HG03196 (cell line): Measurements from ENCODE around the gene SYT17.

Experiments
- ATAC-seq: cut with Tn5 transposase; IDR thresholded peaks from one replicate; pipeline ENCODE4 v1.9.1; 2021; ENCODE audit not compliant: unreplicated experiment

Gene SYT17, protein sequence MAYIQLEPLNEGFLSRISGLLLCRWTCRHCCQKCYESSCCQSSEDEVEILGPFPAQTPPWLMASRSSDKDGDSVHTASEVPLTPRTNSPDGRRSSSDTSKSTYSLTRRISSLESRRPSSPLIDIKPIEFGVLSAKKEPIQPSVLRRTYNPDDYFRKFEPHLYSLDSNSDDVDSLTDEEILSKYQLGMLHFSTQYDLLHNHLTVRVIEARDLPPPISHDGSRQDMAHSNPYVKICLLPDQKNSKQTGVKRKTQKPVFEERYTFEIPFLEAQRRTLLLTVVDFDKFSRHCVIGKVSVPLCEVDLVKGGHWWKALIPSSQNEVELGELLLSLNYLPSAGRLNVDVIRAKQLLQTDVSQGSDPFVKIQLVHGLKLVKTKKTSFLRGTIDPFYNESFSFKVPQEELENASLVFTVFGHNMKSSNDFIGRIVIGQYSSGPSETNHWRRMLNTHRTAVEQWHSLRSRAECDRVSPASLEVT

DNA sequence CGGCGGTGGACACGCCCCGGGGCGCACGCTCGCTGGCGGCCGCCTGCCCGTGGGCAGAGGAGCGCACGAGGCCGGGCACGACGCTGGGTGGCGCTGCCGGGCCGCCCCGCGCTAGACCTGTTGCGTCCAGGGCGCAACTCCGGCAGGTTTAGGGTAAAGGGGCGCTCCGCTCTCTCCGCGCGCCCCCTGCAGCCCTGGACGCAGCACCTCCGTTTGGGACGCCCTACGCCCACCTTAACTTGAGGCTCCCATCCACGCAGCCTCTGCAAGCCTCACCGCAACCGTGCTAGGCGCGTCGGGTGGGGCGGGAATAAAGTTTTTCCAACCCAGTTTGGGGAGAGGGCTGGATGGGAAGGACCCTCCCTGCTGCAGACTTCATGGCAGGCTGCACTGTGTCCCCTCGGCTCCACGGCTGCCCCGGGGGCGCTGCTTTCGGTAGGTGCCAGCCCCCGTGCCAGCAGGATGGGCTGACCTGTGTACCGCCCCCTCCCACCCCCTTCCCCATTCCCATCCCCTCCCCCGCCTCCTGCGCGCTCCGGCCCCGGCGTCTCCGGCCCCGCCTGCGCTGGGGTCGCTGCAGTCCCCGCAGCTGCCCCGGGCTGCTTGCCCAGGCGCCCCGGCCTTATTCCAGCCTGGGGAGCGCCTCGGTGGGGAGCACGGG, at the start of gene SYT17:
TSS of gene SYT17 (plus strand) at position 531 of the 661 bp plus-strand sequence. CDS start 407 bp downstream, outside the sequence.
- ATAC-seq: no peak

DNA sequence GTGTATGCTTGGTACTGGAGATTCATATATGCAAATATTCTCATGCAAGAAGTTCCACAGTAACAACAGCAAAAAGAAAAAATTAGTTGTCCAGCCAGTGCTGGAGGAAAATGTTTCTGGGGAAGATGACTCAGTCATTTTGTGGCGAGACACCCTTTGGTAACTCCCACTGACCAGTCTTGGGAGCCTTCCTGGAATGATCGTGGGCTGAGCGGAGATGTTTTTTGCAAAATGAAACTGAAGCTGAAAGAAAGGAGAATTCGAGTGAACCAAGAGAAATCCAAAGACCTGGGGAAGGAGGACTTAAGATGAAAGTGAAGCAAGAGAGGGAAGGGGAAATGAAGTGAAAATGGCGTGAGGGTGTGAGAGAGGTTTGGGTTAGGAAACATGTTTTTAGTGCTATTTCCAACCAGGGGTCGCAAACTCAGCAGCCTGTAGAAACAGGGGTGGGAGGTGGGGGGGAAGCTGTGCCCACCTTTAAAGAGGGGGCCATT, 49.1 kb upstream of the SYT17 start:
- no peak for ATAC-seq

DNA sequence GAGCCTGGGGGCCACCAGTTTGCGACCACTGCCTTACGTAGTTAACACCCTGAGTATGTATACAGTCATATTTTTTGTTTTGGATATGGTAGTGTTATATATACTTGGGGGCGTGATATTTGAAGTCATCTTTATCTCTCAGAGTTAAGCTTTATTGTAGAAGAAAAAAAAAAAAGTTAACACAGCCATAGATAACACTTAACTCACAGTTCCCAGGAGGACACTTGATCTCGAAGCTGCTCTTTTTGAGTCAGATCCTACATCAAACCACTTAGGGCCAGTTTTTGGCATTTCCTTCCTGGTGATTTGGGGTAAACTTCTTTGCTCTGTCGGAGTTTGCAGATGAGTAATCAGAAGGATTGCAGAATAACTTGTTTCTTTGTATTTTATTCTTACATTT, 48.5 kb upstream of the SYT17 start:
- ATAC-seq: no peak

DNA sequence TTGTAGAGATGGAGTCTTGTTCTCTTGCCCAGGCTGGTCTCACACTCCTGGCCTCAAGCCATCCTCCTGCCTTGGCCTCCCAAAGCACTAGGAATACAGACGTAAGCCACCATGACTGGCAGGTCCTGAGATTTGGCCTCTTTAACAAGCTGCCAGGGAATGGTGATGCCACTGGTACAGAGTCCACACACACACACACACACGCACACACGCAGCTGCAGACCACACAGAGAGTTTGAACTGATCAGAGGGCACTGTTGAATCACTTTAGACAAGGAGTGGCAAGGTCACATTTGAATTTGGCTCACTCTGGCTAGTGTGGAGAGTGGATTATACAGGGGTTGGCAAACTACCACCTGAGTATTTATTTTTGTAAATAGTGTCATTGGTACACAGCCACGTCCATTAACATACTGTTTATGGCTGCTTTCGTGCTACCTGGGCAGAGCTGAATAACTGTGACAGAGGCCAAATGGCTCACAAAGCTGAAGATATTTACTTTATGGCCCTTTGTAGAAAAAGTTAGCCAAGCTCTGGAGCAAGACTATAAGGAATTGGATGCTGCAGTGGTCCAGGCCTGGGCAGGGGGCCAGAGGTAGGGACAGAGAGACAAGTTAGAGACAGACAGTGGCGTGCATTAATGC, 44.4 kb upstream of the SYT17 start:
- ATAC-seq: no peak

DNA sequence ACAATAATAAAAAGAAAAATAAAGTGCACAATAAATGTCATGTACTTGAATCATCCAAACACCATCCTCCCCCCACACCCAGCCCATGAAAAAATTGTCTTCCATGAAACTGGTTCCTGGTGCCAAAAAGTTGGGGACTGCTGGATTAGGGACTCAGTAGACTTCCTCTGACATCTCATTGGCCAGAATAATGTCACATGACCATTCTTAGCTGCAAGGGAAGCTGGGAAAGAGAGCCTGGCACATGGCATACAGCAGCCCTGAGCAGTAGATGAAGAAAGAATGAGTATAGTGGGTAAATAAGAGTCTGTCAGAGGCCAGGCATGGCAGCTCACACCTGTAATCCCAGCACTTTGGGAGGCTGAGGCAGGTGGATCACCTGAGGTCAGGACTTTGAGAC, 41.7 kb upstream of the SYT17 start:
- ATAC-seq: no peak

DNA sequence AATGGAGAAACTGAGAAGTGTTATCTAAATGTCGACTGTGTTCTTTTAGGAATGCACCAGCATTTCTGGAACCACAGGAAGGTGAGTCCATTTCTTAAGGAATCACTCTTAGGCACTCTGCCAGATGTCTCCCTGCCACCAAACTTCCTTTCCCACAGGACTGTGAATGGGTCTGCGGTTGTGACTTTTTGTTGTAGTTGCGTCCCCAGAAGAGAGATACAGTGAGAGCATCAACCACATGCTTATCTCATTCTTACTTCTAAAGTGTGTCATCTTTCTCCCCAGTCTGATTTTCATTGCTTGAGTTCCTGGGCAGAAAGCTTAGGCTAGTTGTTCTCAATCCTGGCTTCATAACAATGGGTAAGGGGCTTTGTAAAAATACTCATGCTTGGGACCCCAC, 40.8 kb upstream of the SYT17 start:
- ATAC-seq: no peak

DNA sequence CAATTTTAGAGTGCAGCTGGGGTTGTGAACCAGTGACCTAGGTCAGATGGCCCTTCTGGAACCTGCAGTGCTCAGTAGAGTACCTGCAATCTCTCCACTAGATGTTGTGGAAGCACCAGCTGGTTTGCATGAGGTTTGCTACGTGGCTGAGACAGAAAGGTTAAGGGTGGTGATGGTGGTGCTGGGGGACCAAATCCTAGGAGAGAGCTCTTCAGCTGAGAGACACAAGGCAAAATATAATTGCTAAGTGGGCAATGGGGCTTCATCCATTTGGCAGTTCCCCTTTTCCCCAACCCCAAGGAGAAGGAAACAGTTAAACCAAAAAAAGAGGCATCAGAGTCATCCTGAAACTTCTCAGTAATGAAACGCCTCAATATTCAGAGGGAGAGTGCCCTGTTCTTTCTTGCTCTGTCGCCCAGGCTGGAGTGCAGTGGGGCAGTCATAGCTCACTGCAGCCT, 40.3 kb upstream of the SYT17 start:
- no peak for ATAC-seq

DNA sequence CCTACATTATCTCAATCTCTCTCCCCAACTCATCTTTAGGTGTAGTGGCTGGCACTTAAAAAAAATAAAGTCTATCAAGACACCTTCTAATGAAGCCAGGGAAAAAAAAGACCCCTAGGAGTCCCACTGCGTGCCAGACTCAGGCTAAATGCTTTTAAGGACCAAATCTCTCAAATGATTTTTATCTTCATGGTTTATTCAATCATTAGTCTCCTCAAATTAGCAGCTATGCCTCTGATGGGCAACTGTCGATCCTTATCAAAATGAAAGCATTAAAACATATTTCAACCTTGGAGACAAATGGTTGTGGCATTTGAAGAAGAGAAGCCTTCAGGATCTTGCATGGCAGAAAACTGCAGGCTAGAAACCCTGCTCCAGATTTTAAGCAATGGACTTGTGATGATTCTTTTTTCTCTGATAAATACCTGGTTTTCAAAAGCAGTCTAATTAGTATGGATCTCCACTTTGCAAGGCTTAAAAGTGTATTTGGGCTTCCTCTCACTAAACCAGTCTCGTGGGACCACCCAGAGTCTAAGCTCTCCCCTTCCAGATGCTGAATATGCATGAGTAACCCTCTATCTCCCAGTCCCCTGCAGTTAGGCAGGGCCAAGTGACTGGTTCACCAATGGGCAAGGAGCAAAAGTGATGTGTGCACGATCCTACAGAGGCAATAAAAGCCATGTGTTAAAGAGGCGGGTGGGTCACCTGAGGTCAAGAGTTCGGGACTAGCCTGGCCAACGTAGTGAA, 39.4 kb upstream of the SYT17 start:
- ATAC-seq: no peak

DNA sequence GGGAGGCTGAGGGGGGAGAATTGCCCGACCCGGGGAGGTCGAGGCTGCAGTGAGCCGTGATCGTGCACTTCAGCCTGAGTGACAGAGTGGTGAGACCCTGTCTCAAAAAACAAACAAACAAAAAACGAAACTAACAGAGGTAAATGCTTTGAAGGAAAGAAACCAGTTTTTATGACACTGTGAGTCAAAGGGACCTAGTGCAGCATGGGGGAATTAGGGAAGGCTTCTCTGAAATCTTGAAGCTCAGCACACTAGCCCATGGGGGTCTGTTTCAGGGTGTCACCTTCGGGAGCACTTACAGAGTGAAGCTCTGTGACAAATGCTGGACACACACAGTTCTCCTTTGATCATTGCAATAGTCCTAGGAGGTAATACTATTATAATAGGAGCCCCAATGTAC, 37.7 kb upstream of the SYT17 start:
- ATAC-seq: no peak

DNA sequence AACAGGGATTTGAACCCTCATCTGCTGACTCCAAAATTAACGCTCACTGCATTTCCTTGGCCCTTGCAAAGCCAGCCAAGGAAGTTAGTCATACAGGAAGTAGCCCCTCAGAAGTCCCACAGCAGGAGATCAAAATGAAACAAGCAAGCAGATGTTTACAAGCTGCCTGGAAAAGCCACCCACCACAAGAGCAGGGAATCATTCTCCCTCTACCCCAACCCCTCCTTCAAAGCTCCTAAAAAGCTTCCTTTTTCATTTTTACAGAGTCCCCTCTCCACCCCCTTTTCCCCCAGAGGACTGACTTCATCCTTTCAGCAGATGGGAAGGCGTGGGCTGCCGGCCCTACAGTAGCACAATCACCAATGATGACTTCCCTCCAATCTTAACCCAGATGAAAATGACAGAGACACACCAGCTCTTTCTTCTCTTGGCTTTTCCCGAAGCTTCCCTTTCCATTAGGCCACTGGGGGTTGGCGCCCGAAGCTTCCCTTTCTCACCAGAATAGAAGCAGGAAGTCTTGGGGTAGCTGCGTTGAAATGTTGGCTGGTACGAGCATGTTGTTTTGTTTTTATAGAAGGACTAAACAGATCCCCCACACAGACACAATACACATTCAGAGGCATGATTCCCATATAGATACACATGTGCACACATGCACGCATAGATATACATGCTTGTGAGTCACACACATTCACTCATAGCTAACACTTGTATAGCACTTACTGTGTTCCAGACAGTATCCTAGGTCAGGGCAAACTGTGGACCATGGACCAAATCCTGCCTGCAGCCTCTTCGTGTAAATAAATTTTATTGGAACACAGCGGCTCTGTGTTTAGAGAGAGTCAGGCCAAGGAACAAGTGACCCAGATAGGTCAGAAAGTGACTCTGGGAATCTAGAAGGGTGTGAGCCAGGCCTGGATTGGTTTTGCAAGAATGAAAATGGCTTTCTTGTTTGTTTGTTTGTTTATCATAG, 36.9 kb upstream of the SYT17 start:
- no peak for ATAC-seq

DNA sequence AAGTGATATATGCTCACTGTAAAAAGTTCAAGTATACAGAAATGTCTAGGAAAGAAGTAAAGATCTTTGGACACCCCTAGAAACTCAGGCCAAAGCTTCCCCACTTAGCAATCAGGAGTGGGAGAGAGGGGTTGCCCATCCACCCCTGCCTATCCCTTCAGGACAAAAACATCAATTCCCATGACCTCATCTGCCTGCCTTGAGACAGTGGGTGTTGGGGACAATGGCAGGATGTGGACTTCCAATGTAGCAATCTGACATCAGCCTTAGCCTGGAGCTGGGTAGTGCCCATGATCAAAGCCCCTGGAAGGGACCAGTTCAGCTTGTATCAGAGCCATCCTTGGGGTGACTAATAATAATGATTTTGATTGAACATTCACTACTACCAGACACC, 36.2 kb upstream of the SYT17 start:
- no peak for ATAC-seq

DNA sequence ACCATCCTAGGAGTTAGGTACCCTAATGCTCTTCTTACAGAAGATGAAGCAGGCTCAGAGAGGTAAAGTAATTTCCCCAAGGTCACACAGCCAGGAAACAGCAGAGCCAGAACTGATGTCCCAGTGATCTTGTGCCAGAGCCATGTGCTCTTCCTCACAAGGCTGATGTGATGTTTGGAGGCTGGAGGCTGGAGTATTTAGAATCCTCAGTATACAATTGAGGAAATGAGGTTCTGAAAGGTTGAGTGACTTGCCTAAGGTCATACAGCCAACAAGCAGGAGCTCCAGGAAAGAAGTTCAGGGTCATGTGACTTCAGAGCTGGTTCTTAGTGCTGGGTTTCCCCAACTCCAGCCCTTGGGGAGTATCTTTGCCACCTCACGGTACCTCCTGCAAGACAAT, 35.8 kb upstream of the SYT17 start:
- ATAC-seq: no peak

DNA sequence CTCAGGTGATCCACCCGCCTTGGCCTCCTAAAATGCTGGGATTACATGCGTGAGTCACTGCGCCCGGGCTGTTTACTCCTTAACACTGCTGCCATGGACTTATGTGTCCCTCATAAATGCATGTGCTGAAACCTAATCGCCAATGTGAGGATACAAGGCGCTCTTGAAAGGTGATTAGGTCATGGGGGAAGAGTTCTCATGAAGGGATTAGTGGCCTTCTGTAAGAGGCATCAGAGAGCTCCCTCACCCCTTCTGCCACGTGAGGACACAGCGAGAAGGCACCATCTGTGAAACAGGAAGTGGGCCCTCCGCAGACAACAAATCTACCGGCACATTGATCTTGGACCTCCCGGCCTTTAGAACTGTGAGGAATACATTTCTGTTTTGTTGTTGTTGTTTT, 35.1 kb upstream of the SYT17 start:
- no peak for ATAC-seq

DNA sequence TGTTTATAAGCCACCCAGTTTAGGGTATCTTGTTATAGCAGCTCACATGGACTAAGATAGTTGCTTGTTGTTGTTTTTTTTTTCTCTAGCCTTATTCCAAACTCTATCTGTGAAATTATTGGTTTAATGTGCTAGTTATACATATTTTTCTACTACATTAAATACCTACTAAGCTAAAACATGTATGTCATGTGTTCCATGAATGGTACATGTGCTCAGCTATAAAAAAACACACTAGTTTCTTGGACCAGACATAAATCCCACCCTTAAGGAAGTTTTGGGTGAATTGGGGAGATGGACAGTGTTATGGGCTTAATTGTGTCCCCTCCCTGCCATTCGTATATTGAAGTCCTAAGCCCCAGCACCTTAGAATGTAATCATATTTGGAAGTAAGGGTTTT, 34.4 kb upstream of the SYT17 start:
- no peak for ATAC-seq

DNA sequence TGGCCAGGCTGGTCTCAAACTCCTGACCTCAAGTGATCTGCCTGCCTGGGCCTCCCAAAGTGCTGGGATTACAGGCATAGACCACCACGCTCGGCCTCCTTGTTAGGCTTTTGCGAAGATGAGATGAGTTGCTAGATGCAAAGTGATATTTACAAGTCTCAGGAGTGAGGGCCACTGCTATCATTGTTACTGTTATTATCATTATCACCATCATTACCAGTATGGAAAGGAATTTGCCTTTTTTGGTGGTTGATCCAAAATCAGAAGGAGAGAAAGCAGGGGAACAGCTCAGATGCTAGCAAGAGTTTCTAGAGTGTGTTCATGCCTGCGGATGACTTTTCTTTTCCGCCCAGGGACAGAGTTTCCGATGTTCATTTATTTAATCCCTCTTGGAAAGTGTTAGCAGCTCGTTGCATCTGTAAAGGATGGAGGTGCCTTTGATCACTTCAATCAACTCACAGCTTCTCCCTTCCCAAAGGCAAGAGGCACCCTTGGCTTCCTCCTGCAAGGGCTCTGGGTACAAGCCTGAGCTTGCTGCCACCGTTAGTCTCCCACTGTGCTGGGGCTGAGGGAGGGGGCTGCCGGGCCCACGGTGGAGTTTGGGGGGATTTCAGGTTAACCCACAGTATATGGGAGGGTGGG, 32.7 kb upstream of the SYT17 start:
- no peak for ATAC-seq

DNA sequence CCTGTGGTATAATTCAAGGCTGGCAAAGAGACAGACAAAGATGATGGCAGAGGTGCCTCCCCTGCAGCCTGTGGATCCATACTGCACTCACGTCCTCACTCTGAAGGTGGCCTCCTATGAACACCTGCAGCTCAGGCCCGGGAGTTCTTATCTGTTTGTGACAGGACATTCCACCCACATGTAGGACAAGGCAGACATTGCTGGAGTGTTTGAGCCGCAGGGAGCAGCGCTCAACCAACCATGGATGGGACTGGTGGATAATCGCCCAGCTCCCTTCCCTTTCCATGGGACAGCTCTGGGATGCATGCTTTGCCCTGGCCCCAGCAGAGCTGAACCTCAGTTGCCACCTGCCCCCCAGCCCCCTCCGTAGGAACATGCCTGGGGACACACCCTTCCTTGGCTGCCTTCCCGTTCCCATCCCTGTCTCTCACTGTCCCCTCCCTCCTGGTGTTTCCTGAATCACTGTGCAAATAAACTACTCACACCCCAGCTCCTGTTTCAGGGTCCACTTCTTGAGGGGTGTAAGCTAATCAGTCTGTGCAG, 32.1 kb upstream of the SYT17 start:
- no peak for ATAC-seq

DNA sequence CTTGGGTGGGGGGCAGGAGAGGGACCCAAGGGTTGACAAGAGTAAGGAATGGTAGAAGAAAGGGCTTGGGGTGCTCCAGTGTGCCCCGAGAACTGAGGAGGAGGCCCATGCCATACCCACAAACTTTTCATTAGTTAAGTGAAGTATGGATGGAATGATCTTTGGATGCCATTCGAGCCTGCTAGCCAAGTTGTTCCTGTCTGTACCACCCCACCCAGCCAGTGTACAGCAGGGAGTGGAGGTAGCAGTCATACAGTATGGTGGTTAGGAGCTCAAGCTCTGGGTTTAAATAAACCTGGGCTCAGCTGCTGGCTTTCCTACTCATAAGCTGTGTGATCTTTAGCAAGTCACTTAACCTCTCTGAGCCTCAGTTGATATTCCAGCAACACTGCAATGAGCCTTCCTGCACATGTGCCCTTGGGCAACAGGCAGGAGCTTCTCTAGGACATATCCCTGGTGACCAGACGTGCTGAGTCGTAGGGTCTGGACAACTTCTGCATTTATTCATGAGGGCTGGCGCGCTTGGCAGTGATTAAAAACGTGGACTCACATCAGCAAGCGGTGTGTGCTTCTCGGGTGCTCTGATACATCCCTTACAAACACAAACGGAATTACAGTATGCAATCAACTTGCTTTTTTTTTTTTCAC, 31.4 kb upstream of the SYT17 start:
- no peak for ATAC-seq
